Neutrophil (primary cell): Measurements from ENCODE around the gene UGT1A5.

Source experiments
- H3K27ac ChIP-seq: fragments of 200-600 bp; sonication (generic); 2 replicates; pipeline ENCODE4 v1.5.1; 2016; ENCODE audit warnings: mild to moderate bottlenecking, moderate library complexity
- H3K27me3 ChIP-seq: fragments of 200-600 bp; sonication (generic); 2 replicates; pipeline ENCODE4 v1.6.0; 2016; ENCODE audit warnings: mild to moderate bottlenecking
- H3K36me3 ChIP-seq: fragments of 200-600 bp; sonication (generic); 2 replicates; pipeline ENCODE4 v1.5.1; 2017
- H3K4me1 ChIP-seq, 2 experiments: fragments of 200-600 bp in 1 of 2; sonication (generic) in 1 of 2; 1 replicate in 1 of 2; 2 replicates in 1 of 2; pipeline versions ENCODE4 v1.5.1 to v1.6.1; 2013 to 2016; ENCODE audit warnings: low read depth in 1 of 2, low read length in 1 of 2, mild to moderate bottlenecking in 1 of 2, moderate library complexity in 1 of 2; ENCODE audit not compliant: control insufficient read depth in 1 of 2, insufficient read depth in 1 of 2
- H3K4me3 ChIP-seq, 2 experiments: fragments of 200-600 bp in 1 of 2; sonication (generic) in 1 of 2; 1 replicate in 1 of 2; 2 replicates in 1 of 2; pipeline ENCODE4 v1.5.1; 2013 to 2016; ENCODE audit warnings: low read depth in 1 of 2, low read length in 1 of 2, mild to moderate bottlenecking in 1 of 2, moderate library complexity in 1 of 2
- H3K9me3 ChIP-seq: fragments of 200-600 bp; sonication (generic); 2 replicates; pipeline ENCODE4 v1.5.1; 2016
- TF ChIP-seq, protein P1 (sequence below): fragments of 200-600 bp; sonication (generic); IDR thresholded peaks from 2 replicates; pipeline ENCODE4 v1.5.1; 2016; ENCODE audit warnings: antibody characterized with exemption

UGT1A5 gene

DNA sequence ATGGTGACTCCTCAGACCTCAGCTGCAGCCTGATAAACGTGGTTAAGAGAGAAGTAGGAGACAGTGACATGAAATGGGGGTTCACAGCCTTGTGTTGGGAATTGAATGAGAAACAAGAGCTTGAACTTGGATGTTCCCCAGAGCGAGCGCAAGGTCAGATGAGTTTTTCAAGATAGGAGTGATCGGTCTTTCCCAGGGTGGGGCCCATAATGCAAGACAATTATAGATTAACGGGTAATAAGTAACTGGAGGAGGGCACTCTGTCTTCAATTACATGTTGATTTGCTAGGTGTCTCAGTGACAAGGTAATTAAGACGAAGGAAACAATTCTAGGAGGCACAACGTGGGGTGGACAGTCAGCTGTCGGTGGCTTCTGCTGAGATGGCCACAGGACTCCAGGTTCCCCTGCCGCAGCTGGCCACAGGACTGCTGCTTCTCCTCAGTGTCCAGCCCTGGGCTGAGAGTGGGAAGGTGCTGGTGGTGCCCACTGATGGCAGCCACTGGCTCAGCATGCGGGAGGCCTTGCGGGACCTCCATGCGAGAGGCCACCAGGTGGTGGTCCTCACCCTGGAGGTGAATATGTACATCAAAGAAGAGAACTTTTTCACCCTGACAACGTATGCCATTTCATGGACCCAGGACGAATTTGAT, at the start of gene UGT1A5:
Gene UGT1A5 (plus strand): TSS at position 297 of the 651 bp plus-strand sequence. CDS start 85 bp downstream, at position 382.
- TF ChIP-seq, protein P1, sequence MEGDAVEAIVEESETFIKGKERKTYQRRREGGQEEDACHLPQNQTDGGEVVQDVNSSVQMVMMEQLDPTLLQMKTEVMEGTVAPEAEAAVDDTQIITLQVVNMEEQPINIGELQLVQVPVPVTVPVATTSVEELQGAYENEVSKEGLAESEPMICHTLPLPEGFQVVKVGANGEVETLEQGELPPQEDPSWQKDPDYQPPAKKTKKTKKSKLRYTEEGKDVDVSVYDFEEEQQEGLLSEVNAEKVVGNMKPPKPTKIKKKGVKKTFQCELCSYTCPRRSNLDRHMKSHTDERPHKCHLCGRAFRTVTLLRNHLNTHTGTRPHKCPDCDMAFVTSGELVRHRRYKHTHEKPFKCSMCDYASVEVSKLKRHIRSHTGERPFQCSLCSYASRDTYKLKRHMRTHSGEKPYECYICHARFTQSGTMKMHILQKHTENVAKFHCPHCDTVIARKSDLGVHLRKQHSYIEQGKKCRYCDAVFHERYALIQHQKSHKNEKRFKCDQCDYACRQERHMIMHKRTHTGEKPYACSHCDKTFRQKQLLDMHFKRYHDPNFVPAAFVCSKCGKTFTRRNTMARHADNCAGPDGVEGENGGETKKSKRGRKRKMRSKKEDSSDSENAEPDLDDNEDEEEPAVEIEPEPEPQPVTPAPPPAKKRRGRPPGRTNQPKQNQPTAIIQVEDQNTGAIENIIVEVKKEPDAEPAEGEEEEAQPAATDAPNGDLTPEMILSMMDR: no peak
- Histone ChIP-seq H3K9me3 (no peaks in the 10 kb centered on the region), H3K27ac (no peak within 1 kb of the TSS), H3K27me3 (peaks cover 10% of the 10 kb centered on the region), H3K36me3 (no peaks in the 10 kb centered on the region), H3K4me3 (no peak within 1 kb of the TSS), H3K4me1 (no peaks in the 10 kb centered on the region)

DNA sequence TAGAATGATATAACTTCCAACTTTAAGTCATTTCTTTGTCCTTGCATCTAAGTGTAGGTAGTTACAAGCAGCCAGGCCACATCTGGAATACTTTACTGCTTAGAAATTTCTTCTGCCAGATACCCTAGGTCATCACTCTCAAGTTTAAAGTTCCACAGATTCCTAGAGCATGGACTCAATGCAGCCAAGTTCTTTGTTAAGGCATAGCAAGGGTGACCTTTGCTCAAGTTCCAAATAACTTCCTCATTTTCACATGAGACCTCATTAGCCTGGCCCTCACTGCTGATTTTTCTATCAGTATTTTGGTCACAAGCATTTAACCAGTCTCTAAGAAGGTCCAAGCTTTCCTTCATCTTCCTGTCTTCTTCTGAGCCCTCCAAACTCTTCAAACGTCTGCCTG, 48.8 kb upstream of the UGT1A5 start:
- Histone ChIP-seq H3K36me3 (no peaks in the 10 kb centered on the region), H3K4me1 (no peaks in the 10 kb centered on the region), H3K4me3 (no peak overlapping the region), H3K9me3 (no peaks in the 10 kb centered on the region), H3K27me3 (no peaks in the 10 kb centered on the region), H3K27ac (no peak overlapping the region)
- TF ChIP-seq, protein P1: no peak

DNA sequence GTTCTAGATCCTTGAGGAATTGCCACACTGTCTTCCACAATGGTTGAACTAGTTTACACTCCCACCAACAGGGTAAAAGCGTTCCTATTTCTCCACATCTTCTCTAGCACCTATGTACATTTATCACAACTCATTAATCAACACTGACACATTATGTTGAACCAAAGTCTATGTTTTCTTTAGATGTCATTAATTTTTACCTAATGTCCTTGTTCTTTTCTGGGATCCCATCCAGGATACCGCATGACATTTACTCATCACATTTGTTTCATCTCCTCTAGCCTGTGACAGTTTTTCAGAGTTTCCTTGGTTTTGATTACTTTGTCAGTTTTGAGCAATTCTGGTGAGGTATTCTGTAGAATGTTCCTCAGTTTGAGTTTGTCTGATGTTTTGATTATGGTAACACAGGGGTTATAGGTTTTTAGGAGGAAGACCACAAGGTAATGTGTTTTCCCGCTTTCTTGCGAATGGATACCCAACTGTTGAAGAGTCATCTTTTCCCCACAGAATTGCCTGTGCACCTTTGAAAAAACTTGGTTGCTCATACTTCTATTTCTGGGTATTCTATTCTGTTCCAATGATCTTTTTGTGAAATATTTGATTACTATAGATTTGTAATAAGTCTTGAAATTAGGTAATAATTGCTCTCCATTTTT, 44.0 kb upstream of the UGT1A5 start:
- no peak overlapping the region for H3K4me3 ChIP-seq
- no peaks in the 10 kb centered on the region for H3K4me1 ChIP-seq
- H3K27ac ChIP-seq: no peak overlapping the region
- H3K27me3 ChIP-seq: no peaks in the 10 kb centered on the region
- no peaks in the 10 kb centered on the region for H3K36me3 ChIP-seq
- H3K9me3 ChIP-seq: no peaks in the 10 kb centered on the region
- TF ChIP-seq, protein P1: no peak

- no peaks in the 10 kb centered on the region for H3K27me3 ChIP-seq
- H3K27ac ChIP-seq: no peak within 1 kb of the TSS
- H3K4me3 ChIP-seq: no peak within 1 kb of the TSS
- no peaks in the 10 kb centered on the region for H3K4me1 ChIP-seq
- no peaks in the 10 kb centered on the region for H3K9me3 ChIP-seq
- TF ChIP-seq, protein P1: no peak
- no peaks in the 10 kb centered on the region for H3K36me3 ChIP-seq
Measured at GRCh38 chr2:233671290-233672161, 41.2 kb upstream of the UGT1A5 start, which contains the start of gene UGT1A9. UGT1A9 (plus strand) TSS chr2:233671898; CDS start chr2:233671935, 37 bp downstream.

GRCh38 chr2:233672886-233673285, 39.8 kb upstream of the UGT1A5 start:
- no peaks in the 10 kb centered on the region for H3K9me3 ChIP-seq
- no peaks in the 10 kb centered on the region for H3K36me3 ChIP-seq
- no peaks in the 10 kb centered on the region for H3K27me3 ChIP-seq
- no peaks in the 10 kb centered on the region for H3K4me1 ChIP-seq
- H3K4me3 ChIP-seq: no peak overlapping the region
- H3K27ac ChIP-seq: no peak overlapping the region
- TF ChIP-seq, protein P1: no peak
